EL (cell line): Measurements from ENCODE around the gene KCNJ11.

Experiments used
- DNase-seq: peaks from one replicate; pipeline ENCODE4 v3.0.0-alpha.2; 2016

KCNJ11 gene

GRCh38 chr11:17389211-17389956, 925 bp upstream of the KCNJ11 start:
- DNase-seq = peak; percentile 49

DNA sequence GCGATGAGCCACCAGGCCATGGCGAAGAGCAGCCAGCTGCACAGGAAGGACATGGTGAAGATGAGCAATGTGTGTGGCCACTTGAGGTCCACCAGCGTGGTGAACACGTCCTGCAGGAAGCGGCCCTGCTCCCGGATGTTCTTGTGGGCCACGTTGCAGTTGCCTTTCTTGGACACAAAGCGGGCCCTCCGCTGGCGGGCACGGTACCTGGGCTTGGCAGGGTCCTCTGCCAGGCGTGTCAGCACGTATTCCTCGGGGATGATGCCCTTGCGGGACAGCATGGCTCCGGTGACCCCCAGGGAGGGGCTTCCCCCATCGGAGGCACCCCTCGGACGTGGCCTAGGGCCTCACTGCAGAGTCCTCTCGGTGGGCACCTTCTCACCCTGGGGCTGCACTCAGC, 648 bp downstream of the KCNJ11 start:
- DNase-seq = no peak

- no peak for DNase-seq
Measured at GRCh38 chr11:17387254-17387653, 1.2 kb downstream of the KCNJ11 start.

DNA sequence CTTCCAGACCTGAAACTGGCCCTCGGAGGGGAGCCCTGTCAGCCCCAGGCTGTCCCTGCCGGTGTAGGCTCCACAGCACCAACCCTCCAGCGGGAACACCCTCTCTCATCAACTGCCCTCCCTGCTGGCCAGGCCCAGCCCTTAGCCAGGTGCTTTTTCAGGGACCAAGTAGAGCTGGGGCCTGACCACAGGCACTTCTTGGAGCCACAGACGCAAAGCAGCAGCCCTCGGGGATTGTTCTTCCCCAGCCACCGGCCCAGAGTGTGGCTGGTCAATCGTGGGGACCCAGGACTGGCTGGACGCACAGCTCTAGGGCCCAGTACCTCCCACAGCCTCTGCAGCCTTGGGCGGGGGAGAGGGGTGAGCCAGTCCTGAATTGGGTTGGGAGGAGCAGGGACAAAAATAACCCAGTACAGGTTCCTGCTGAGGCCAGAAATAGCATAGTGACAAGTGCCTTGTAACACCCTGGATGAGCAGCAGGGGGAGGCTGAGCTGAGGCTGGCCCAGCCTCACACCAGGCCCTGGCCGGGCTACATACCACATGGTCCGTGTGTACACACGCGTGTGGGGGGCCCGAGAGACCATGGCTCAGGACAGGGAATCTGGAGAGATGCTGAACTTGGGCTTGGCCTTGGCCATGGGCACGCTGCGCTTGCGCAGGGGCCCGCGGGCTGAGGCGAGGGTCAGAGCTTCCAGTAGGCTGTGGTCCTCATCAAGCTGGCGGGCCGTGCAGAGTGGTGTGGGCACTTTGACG, 2.0 kb downstream of the KCNJ11 start:
- DNase-seq = peak; percentile 50

- no peak for DNase-seq
Measured at GRCh38 chr11:17385926-17386325, 2.5 kb downstream of the KCNJ11 start.

GRCh38 chr11:17385492-17385891, 3.0 kb downstream of the KCNJ11 start:
- no peak for DNase-seq

DNA sequence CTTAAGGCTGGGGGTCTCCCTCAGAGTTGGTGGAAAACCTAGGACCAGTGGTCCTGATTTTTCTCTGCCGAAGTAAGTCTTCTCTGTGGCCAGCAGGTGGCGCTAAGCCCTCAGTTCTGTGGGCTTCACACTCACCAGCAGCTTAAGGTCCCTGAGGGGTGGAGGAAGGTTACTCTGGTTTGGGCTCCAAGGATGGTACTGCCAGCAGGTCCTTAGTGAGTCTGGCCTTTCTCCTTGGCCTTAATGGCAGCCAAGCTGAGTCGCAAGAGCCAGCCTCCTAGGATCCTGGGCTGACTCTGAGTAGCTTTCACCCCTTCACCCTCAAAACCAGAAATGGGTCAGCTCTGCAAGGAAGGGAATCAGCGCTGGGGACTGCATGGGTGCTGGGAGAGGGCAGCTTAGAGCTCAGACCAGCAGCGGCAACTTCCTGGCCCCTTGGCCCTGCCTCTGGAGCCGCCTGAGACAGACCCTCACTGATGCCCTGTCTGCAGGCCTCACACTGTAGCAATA, 4.4 kb downstream of the KCNJ11 start:
- peak; percentile 77 for DNase-seq

DNA sequence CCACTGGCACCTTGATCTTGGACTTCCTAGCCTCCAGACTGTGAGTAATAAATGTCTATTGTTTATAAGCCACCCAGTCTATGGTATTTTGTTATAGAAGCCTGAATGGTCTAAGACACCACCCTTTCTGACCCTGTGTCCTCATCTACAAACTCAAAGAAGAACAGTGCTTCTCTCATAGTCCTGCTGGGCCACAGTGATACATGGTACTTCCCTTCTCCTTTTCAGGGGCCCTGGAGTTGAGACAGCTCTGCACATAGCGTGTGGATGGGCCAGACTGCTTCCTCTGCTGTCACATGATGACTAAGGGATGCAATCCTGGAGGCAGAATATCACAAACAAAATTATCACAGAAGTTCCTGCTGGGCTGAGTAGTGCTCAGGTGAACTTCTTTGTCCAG, 5.0 kb downstream of the KCNJ11 start:
- DNase-seq = no peak

- DNase-seq = peak; percentile 59
Measured at GRCh38 chr11:17382046-17382728, 6.3 kb downstream of the KCNJ11 start.

DNA sequence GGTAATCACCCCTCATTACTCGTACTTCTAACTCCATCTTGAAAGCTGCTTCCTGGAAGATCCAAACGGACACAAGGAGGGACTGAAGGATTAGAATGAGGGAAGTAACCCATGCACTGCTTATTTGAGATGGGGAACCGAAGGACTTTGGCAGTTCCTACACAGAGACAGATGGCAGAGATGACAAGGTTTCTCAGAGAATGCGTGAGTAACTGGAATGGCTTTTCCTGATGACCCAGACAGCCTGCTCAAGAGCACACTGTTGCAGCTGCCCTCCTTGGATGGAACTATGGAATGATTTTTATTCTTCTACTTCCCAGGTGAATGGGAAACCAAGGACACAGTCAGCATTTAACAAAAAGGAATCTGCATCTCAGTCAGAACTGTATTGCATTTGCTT, 7.3 kb downstream of the KCNJ11 start:
- DNase-seq = peak; percentile 72

- DNase-seq = no peak
Measured at GRCh38 chr11:17379383-17380180, 8.9 kb downstream of the KCNJ11 start.

- DNase-seq = no peak
Measured at GRCh38 chr11:17378655-17379054, 9.8 kb downstream of the KCNJ11 start.

DNA sequence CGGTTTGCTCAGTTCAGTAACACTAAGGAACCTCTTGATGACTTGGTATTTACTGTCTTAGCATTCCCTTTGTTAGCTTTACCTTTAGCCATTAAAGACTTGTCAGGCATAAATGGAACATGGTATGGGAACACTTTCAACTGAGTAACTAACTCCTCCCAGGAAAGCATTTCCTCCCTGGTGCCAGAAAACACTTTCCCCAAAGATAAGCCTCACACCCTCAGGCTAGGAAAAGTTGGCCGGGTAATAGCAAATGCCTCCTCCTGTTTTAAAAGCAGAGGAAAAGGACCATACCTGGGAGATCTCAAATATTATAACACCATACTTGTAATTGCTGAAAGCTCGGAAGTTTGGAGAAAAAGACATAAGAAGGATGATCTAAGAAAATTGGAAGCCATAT, 12.0 kb downstream of the KCNJ11 start:
- DNase-seq = no peak

DNA sequence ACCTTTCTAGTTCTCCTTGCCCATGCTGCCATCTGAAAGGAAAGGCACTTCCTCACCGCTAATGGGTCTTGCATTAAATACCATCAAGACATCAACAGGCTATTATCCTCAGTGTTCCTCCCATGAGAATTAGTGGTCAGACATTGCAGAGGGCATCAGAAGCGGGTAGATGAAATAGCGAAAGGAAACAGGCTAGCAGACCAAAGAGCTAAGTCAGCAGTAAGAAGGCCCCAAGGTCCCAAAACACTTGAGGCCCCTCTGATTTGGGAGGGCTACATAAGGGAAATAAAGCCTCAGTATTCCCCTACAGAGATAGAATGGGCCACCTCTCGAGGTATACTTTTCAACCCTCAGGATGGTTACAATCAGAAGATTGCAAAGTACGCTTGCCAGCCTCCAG, 12.9 kb downstream of the KCNJ11 start:
- no peak for DNase-seq

- DNase-seq = no peak
Measured at GRCh38 chr11:17371614-17372013, 16.8 kb downstream of the KCNJ11 start.

- DNase-seq = no peak
Measured at GRCh38 chr11:17369684-17370243, 18.7 kb downstream of the KCNJ11 start.

DNA sequence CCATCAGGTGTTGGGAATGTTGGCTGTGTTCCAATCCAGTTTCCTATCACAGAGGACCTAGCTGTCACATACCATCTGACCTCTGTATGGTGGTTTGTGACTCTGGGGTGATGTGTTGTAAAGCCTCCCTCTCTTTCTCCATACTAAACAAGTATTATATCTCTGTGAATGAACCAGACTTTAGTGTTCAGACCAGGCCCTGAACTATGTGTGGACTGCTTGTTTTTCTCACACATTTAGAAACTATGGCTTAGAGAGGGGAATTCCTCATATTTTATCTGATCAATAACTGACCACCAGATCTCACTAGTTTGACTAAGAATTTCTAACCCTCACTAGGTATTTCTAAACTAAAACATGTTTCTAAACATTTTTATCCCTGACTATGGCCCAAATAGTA, 19.4 kb downstream of the KCNJ11 start:
- DNase-seq = no peak

DNA sequence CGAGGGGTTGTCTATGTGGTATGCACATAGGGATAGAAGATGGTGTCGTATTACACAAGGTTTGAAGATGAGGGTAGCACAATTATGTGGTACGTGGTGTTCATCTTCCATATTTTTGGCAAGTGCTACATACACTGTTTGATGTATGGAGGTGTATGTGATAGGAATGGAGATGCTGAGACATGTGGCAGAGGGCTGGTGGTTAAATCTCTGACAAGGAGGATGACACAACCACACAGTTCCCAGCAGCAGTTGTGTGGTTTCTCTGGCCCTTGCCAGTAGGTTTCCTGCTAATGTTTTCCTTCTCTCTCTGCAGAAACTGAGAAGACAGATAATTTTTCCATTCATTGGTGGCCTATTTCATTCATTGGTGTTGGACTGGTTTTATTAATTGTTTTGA, 19.9 kb downstream of the KCNJ11 start:
- DNase-seq = no peak

DNA sequence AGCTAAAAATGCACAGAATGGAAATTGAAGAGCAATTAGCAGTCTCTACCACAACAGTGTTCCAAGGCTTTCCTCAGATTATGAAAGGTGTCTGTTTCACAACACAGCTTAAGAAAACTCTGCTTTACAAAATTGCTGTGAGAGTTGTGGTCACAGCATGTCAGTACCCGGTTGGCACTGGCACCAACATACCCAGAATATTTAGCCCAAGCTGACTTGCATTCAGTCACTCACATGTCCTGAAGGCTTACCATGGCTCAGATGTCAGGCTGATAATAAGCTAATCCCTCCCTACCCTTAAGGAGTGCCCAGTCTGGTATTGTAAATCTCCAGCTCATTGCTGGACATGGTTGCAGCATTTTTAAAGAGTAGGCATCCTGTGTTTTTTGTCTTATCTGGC, 22.0 kb downstream of the KCNJ11 start:
- no peak for DNase-seq

DNA sequence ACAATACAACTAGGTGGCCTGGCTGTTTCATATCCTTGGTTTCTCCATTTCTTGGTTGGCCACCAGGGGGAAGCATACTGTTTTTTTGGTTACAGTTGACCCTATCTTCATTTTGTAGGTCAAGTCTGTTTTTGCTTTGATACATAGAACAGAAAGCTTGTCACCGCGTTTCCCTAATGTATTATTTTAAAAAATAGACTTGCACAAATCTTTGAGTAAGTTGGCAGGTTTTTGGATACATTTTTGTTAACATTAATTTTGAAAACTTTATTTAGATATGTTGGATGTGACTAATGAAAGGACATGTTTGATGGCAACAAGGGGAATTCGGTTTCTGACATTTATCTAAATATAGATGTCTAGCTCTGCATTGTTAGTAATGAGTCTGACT, 33.9 kb downstream of the KCNJ11 start:
- DNase-seq = peak; percentile 79

- peak; percentile 6 for DNase-seq
Measured at GRCh38 chr11:17353821-17354600, 34.4 kb downstream of the KCNJ11 start.
